A549 (cell line): Measurements from ENCODE around the gene MAN1C1.

Source experiments
- JUNB ChIP-seq: fragments of >200 bp; sonication (Bioruptor Twin); formaldehyde crosslinking; IDR thresholded peaks from 2 replicates; pipeline ENCODE4 v1.6.1; 2016
- MAZ ChIP-seq: fragments of 150-350 bp; IDR thresholded peaks from 2 replicates; pipeline ENCODE4 v1.6.1; 2014; ENCODE audit warnings: antibody characterized with exemption, low read depth, low read length, borderline replicate concordance
- POLR2A ChIP-seq: IDR thresholded peaks from 2 replicates; pipeline ENCODE4 v1.6.1; 2012; ENCODE audit warnings: mild to moderate bottlenecking, low read length
- TF ChIP-seq, protein P1 (sequence below): fragments of >200 bp; sonication (Bioruptor Twin); formaldehyde crosslinking; IDR thresholded peaks from 3 replicates; pipeline ENCODE4 v1.5.1; 2016
- TF ChIP-seq, protein P2 (sequence below): fragments of 200-600 bp; sonication (generic); IDR thresholded peaks from 2 replicates; pipeline ENCODE4 v1.6.1; 2016; ENCODE audit warnings: antibody characterized with exemption, mild to moderate bottlenecking, moderate library complexity

- TF ChIP-seq, protein P1, sequence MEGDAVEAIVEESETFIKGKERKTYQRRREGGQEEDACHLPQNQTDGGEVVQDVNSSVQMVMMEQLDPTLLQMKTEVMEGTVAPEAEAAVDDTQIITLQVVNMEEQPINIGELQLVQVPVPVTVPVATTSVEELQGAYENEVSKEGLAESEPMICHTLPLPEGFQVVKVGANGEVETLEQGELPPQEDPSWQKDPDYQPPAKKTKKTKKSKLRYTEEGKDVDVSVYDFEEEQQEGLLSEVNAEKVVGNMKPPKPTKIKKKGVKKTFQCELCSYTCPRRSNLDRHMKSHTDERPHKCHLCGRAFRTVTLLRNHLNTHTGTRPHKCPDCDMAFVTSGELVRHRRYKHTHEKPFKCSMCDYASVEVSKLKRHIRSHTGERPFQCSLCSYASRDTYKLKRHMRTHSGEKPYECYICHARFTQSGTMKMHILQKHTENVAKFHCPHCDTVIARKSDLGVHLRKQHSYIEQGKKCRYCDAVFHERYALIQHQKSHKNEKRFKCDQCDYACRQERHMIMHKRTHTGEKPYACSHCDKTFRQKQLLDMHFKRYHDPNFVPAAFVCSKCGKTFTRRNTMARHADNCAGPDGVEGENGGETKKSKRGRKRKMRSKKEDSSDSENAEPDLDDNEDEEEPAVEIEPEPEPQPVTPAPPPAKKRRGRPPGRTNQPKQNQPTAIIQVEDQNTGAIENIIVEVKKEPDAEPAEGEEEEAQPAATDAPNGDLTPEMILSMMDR = no peak
- TF ChIP-seq JUNB (no peak), POLR2A (no peak), MAZ (no peak)
- TF ChIP-seq, protein P2, sequence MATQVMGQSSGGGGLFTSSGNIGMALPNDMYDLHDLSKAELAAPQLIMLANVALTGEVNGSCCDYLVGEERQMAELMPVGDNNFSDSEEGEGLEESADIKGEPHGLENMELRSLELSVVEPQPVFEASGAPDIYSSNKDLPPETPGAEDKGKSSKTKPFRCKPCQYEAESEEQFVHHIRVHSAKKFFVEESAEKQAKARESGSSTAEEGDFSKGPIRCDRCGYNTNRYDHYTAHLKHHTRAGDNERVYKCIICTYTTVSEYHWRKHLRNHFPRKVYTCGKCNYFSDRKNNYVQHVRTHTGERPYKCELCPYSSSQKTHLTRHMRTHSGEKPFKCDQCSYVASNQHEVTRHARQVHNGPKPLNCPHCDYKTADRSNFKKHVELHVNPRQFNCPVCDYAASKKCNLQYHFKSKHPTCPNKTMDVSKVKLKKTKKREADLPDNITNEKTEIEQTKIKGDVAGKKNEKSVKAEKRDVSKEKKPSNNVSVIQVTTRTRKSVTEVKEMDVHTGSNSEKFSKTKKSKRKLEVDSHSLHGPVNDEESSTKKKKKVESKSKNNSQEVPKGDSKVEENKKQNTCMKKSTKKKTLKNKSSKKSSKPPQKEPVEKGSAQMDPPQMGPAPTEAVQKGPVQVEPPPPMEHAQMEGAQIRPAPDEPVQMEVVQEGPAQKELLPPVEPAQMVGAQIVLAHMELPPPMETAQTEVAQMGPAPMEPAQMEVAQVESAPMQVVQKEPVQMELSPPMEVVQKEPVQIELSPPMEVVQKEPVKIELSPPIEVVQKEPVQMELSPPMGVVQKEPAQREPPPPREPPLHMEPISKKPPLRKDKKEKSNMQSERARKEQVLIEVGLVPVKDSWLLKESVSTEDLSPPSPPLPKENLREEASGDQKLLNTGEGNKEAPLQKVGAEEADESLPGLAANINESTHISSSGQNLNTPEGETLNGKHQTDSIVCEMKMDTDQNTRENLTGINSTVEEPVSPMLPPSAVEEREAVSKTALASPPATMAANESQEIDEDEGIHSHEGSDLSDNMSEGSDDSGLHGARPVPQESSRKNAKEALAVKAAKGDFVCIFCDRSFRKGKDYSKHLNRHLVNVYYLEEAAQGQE = no peak
Measured at GRCh38 chr1:25747046-25747719, 130.6 kb downstream of the MAN1C1 start.
